C4-2B (cell line): ENCODE measurements around the gene CNTN4.

ENCODE experiments used
- CTCF ChIP-seq: fragments of 450-650 bp; conservative IDR thresholded peaks from 2 replicates; pipeline ENCODE4 v1.5.1; 2017; ENCODE audit warnings: mild to moderate bottlenecking
- ZFX ChIP-seq: fragments of 450-650 bp; IDR thresholded peaks from 2 replicates; pipeline ENCODE4 v1.6.1; 2017

- TF ChIP-seq CTCF = no peak
- no peak for TF ChIP-seq ZFX
Measured at GRCh38 chr3:2984005-2984830, 885.6 kb downstream of the CNTN4 start.
